GM12874 (cell line): ENCODE results near the gene STT3B.

ENCODE experiments used
- CTCF ChIP-seq: IDR thresholded peaks from 2 replicates; pipeline ENCODE4 v1.5.1; 2011; ENCODE audit warnings: low read depth, mild to moderate bottlenecking, control low read depth, low read length, moderate library complexity; ENCODE audit not compliant: insufficient read depth

STT3B gene

DNA sequence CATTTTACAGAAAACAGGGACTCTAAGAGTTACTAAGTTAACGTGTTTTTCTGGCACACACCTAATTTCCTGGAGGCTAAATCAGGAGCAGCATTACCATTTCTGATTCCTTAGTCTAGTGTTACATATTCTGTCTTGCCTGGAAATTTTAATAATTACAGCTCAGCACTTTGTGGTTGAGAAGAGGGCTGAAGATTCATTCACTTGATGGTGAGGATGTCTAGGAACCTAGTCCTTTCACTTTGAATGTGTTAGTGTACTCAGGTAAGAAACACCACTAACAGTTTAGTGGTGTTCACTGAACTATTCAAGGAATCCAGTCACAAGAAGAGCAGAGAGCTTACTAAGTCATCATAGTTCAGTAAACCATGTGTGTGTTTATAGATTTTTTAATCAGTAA is 102.8 kb downstream of the STT3B start:
- TF ChIP-seq CTCF: no peak

- TF ChIP-seq CTCF: no peak
Observed at GRCh38 chr3:31636049-31636448, 103.3 kb downstream of the STT3B start.

DNA sequence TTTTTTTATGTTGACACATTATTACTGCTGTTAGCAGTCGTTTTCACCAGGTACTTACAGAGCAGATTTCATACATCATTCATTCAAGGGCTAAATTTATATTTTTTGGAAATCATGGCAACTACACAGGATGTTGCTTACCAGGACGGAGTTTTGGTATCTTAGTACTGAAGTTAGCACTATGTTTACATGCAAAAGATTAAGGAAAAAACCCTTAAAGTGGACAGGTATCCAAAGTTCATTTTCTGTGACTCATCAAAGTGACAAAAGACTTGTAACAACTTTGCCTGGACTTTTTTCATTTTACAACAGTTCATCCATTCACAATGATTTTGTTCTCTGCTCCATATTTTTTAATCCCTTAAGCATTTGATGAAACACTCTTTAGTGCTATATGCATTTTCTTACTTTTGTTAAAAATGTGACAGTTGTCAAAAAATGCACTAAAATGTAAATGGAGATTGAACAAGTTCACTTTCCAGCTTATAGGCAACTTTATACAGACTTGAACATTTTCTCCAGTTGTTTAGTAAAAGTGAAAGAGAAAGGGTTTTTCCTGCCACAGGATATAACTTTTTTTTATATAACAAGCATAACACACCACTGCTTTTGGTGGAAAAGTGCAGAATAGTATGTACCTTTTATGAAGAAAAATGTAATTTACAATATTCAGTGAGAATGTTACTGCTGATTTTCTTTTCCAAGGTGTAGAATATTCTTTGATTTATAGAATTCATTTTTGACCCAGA is 104.1 kb downstream of the STT3B start:
- no peak for TF ChIP-seq CTCF

DNA sequence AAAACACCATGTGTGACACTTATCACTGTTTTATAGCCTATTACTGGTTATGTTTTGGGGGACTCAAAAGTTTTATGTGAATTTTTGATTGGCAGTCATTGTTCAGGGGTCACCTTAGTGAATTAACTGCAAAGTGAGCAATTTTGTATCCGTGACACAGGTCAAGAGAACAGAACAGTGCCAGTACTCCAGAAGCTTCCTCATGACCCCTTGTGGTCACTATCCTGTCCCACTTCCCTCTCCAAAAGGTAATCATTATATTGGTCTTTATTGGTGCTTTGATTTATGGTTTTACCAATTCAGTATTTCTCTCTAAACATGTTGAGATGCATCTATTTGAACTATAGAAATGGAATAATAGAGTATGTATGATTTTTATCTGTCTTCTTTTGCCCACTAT is 107.1 kb downstream of the STT3B start:
- no peak for TF ChIP-seq CTCF

- TF ChIP-seq CTCF: no peak
Observed at GRCh38 chr3:31645256-31645655, 112.5 kb downstream of the STT3B start.

- TF ChIP-seq CTCF: no peak
Observed at GRCh38 chr3:31648286-31648968, 115.7 kb downstream of the STT3B start.

DNA sequence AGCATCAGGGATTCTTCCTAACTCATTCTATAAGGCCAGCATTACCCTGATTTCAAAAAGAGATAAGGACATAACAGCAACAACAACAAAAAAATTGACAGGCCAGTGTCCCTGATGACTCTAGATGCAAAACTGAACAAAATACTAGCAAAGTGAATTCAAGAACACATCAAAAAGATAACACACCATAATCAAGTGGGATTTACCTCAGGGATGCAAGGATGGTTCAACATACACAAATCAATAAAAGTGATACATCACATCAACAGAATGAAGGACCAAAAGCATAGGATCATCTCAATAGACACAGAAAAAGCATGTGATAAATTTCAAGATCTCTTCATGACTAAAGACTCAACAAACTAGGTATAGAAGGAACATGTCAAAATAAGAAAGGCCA is 119.6 kb downstream of the STT3B start:
- no peak for TF ChIP-seq CTCF
